NT2/D1 (cell line): ENCODE measurements around the gene RSPH10B2.
"Not testable (repeated sequence)": the region's sequence is repeated elsewhere in the genome, so short reads cannot be mapped to it uniquely, and the experiment has no call there.

Source experiments
- DNase-seq: peaks from one replicate; pipeline ENCODE4 v3.0.0-alpha.2; 2011; ENCODE audit warnings: low read depth, low spot score
- H3K27me3 ChIP-seq: 2 replicates; pipeline ENCODE4 v1.6.0; 2011; ENCODE audit warnings: mild to moderate bottlenecking; ENCODE audit not compliant: insufficient read length, insufficient read depth
- H3K36me3 ChIP-seq: 2 replicates; pipeline ENCODE4 v1.6.1; 2011; ENCODE audit warnings: mild to moderate bottlenecking, low read length, mixed read lengths; ENCODE audit not compliant: insufficient read depth, insufficient read length
- H3K4me1 ChIP-seq: 2 replicates; pipeline ENCODE4 v1.5.1; 2011; ENCODE audit not compliant: insufficient read depth, insufficient read length
- H3K4me3 ChIP-seq: 2 replicates; pipeline ENCODE4 v1.5.1; 2011; ENCODE audit warnings: low read depth; ENCODE audit not compliant: insufficient read length
- H3K9ac ChIP-seq: 2 replicates; pipeline ENCODE4 v1.6.0; 2011; ENCODE audit warnings: low read depth; ENCODE audit not compliant: insufficient read length
- H3K9me3 ChIP-seq: 2 replicates; pipeline ENCODE4 v1.5.1; 2011; ENCODE audit warnings: mild to moderate bottlenecking, low read length; ENCODE audit not compliant: insufficient read depth
- SUZ12 ChIP-seq: IDR thresholded peaks from 2 replicates; pipeline ENCODE4 v1.6.1; 2011; ENCODE audit not compliant: insufficient read length, insufficient read depth; ENCODE audit errors: extremely low read depth
- YY1 ChIP-seq: IDR thresholded peaks from 2 replicates; pipeline ENCODE4 v1.6.1; 2011; ENCODE audit not compliant: insufficient read length, insufficient read depth
- ZNF274 ChIP-seq: IDR thresholded peaks from 2 replicates; pipeline ENCODE4 v1.6.1; 2011; ENCODE audit warnings: mild to moderate bottlenecking, low read depth, low read length

RSPH10B2 gene

DNA sequence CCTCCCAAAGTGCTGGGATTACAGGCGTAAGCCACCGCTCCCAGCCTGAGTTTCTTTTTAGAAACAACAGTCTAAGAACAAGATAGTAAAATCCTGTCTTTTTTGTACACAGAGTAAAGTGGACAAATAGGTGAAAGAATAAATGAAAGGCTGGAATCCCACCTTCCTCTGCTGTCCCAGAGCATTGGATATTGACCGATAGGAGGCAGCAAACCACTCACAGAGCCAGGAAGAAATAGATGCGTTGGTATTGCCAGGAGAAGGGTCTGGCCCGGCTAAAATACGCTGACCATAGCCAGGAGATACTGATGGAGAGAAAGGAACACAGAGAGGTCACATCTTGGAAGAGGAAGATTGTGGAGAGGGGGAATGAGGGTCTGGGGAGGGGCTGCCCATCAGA lies 35.8 kb upstream of the RSPH10B2 start:
- Histone ChIP-seq H3K27me3 (no peaks in the 10 kb centered on the region), H3K9ac (no peak overlapping the region), H3K4me1 (no peaks in the 10 kb centered on the region), H3K4me3 (no peak overlapping the region), H3K36me3 (no peaks in the 10 kb centered on the region), H3K9me3 (no peaks in the 10 kb centered on the region)
- TF ChIP-seq SUZ12 (no peak), ZNF274 (no peak), YY1 (no peak)
- no peak for DNase-seq

DNA sequence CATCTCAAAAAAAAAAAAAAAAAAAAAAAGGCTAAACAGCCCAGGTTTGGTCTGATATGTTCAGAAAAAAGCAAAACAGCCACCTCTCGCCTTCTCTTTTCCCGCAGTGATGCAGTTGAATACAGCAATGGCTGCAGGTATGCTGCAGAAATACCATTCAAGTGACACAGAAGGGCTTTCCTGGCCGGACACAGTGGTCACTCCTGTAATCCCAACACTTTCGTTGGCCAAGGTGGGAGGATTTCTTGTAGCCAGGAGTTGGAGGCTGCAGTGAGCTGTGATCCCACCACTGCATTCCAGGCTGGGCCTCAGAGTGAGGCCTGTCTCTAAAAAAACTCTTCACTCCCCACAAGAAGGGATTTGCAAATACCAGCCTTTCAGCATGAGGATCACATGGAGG lies 29.6 kb upstream of the RSPH10B2 start:
- not testable (repeated sequence) for H3K27me3 ChIP-seq, H3K4me1 ChIP-seq, DNase-seq, H3K9ac ChIP-seq, H3K36me3 ChIP-seq, H3K4me3 ChIP-seq, H3K9me3 ChIP-seq

DNA sequence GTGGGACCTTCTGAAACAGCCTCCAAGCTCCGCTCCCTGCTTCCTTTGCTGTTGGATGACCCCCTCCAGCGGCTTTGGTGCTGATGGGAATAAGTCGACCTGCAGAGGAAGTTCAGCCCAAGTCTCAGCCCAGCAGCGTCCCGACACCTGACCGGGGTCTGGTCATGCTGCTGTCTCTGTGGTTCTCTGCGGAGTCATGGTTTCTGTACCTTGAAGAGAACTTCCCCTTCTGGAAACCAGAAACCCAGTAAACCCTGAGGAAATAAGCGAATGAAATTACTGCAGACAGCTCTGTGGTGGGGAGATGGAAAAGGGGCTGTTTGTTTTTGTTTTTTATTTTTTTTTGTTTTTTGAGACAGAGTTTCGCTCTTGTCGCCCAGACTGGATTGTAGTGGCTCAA lies 28.9 kb upstream of the RSPH10B2 start:
- Histone ChIP-seq H3K27me3 (no peaks in the 10 kb centered on the region), H3K36me3 (no peaks in the 10 kb centered on the region), H3K4me3 (no peak overlapping the region), H3K4me1 (peaks cover 7% of the 10 kb centered on the region), H3K9me3 (no peaks in the 10 kb centered on the region), H3K9ac (no peak overlapping the region)
- DNase-seq, result no peak
- TF ChIP-seq YY1 (no peak), SUZ12 (no peak), ZNF274 (no peak)

DNA sequence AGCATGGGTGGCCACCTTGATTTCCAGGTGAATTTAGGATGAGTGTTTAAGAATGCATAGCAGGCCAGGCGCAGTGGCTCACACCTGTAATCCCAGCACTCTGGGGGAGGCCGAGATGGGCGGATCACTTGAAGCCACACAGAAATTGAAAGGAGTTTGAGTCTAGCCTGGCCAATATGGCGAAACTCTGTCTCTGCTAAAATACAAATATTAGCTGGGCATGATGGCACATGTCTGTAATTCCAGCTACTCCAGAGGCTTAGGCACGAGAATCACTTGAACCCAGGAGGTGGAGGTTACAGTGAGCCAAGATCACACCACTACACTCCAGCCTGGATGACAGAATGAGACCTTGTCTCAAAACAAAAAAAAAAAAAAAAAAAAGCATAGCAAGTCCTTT lies 27.6 kb upstream of the RSPH10B2 start:
- not testable (repeated sequence) for H3K4me1 ChIP-seq, DNase-seq, H3K27me3 ChIP-seq, H3K9me3 ChIP-seq, H3K4me3 ChIP-seq, H3K9ac ChIP-seq, H3K36me3 ChIP-seq

DNA sequence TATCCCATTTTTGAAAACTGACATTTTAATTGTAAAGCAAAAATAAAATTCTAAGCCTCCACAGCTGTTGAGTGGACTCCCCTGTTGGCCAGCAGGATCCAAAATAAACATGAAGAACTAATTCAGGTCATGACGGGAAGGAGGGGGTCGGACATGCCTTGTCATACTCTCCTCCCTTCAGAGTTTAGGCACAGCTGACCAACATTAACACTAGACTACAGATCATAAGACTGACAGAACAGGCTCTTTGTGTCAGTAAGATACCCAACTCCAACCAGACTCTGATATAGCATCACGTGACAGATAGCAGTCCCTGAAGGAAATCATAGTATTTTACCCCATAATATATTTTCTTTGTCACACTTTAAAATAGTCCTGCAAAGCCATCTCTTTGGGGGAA lies 26.2 kb upstream of the RSPH10B2 start:
- Histone ChIP-seq H3K4me3 (no peak overlapping the region), H3K27me3 (no peaks in the 10 kb centered on the region), H3K4me1 (peaks cover 7% of the 10 kb centered on the region), H3K9me3 (no peaks in the 10 kb centered on the region), H3K9ac (no peak overlapping the region), H3K36me3 (peaks cover 5% of the 10 kb centered on the region)
- TF ChIP-seq ZNF274 (no peak), YY1 (no peak), SUZ12 (no peak)
- DNase-seq, result no peak

DNA sequence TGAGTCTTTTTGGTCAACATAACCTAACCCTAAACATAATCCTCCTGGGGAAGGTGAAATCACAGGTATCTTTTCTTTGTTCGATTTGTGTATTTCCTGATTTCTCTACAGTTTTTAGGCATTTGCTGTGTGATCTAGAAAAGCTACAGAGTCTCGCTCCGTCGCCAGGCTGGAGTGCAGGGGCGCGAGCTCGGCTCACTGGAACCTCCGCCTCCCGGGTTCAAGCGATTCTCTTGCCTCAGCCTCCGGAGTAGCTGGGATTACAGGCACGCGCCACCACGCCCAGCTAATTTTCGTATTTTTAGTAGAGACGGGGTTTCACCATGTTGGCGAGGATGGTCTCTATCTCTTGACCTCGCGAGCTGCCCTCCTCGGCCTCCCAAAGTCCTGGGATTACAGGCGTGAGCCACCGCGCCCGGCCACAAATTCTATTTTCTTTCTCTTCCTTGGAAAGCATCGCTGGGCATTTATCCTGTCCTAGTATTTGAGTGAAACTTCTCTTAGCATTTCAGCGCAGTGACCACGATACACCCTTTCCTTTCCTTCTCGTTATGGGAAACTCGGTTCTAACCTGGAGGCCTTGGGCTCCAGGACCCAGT lies 24.9 kb upstream of the RSPH10B2 start:
- not testable (repeated sequence) for DNase-seq, H3K27me3 ChIP-seq, H3K4me1 ChIP-seq, H3K9me3 ChIP-seq, H3K9ac ChIP-seq
- H3K4me3 ChIP-seq, result peak overlapping the region; percentile 94
- peaks cover 18% of the 10 kb centered on the region for H3K36me3 ChIP-seq

DNA sequence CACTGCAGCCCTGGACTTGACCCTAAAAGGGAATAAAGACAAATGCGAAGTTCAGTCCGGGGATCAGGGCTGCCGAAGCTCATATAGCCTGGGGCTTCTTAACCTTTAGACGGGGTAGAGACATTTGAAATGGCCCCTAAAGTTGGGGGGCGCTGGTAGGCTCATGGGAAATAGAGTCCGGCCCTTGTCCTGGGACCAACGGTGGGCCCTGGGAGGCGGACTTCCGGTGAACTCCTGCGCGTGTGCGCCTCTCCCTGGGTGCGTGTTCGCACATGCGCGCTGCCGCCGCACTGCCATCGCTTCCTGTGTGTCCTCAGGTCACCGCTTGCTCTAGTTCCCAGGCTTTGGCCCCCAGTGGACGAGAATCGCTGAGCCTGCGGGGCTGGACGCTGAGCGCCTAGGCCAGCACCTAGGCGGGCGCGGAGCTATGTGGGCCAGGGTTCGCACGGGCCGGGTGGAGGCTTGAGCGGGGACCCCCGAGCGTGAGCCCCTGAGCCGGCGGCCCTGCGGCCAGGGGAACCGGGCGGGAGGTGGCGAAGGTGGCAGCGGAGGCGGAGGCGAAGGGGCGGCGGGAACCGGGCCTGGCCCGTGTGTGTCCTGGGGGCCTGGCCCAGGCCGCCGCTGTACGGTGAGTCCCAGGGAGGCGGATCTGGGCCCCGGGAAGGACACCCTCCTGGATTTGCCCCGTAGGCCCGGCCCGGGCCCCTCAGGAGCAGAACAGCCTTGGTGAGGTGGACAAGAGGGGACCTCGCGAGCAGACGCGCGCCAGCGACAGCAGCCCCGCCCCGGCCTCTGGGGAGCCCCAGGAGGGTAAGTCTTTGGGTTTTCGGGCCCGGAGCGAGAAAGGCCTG lies 24.2 kb upstream of the RSPH10B2 start:
- Histone ChIP-seq H3K4me1 (peaks cover 7% of the 10 kb centered on the region), H3K9ac (peak overlapping the region; percentile 98), H3K4me3 (peak overlapping the region; percentile 94), H3K27me3 (no peaks in the 10 kb centered on the region), H3K9me3 (no peaks in the 10 kb centered on the region), H3K36me3 (peaks cover 24% of the 10 kb centered on the region)
- DNase-seq, result peak; percentile 97
- TF ChIP-seq YY1 (peak; percentile 27), ZNF274 (no peak), SUZ12 (no peak)

DNA sequence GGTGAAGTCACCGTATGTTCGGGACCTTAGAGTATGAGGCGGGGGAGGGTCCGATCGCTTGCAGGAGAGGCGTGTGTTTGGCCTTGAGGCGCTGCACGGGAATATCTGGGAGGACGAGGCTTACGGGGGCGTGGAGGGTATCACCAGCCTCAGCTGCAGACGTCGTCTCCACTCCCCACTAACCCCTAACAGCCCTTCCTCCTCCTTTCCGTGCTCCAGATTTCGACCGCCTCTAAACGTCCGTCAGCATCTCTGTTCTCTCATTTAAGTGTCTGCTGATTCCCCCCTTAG lies 23.6 kb upstream of the RSPH10B2 start:
- Histone ChIP-seq H3K4me3 (peak overlapping the region; percentile 94), H3K36me3 (peaks cover 30% of the 10 kb centered on the region), H3K9me3 (no peaks in the 10 kb centered on the region), H3K9ac (peak overlapping the region; percentile 98), H3K27me3 (no peaks in the 10 kb centered on the region), H3K4me1 (peaks cover 2% of the 10 kb centered on the region)
- no peak for DNase-seq
- TF ChIP-seq ZNF274, result no peak
- TF ChIP-seq SUZ12, result no peak
- no peak for TF ChIP-seq YY1

DNA sequence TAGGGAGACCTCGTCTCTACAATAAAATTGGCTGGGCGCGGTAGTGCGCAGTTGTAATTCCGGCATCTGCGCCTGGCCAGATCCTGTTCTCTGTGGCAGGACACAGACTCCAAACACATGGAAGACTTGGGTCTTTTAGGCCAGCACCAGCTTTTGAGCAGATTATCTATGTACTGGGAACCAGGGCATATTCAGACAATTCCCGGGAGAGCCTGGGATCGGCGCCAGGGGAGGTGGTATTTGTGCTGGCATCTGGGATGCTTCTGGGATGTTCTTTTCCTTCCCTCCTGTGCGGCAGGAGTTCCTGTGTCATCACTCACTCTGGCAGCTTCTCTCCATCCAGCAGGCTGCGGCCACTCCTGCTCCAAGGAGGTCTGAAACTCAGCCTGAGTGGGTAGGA lies 15.5 kb upstream of the RSPH10B2 start:
- H3K36me3 ChIP-seq, result peaks cover 46% of the 10 kb centered on the region
- not testable (repeated sequence) for H3K4me1 ChIP-seq, H3K9ac ChIP-seq, H3K9me3 ChIP-seq, H3K4me3 ChIP-seq, DNase-seq, H3K27me3 ChIP-seq

DNA sequence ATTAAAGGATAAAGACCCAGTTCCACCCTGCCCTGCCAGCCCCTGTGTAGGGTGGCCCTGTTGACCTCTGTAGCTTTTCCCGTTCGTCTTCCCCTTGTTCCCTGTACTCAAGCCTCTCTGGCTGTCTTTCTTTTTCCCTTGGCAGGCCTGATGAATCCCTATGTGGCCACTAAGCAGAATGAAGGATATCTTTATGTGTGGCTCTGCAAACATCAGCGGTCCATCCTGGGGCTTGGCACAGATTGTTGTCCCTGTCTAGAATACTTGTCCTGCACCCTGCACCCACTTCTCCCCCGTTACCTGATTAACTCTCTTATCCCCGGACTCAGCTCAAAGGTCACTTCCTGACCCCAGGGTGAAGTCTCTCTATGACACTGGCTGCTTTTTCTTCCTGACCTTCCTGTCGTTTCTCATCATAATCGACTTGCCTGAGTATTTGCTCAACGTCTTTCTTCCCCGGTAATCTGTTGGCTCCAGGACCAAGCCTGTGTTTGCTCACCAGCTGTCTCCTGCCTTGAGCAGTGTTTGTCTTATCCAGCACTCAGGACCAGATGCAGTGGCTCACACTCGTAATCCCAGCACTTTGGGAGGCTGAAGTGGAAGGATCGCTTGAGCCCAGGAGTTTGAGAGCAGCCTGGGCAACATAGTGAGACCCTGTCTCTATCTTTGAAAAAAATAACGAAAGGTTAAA lies 9.3 kb upstream of the RSPH10B2 start:
- H3K9ac ChIP-seq, DNase-seq: not testable (repeated sequence)

DNA sequence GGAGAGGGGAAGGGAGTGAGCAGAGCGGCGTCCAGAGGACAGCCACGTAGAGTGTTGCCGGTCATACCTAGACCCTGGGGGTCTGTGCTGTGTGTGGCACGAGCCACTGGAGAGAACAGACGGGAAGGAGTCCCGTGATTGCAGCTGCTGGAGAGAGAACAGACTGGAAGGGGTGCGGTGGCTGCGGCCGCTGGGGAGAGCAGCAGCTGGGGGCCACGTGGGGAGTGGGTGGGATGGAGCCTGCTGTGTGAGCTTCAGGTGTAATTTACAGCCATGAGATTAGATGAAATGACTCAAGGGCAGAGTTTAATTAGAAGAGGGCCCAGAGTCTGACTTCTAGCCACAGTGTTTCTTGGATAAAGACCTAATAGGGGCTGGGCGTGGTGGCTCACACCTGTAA lies 4.6 kb upstream of the RSPH10B2 start:
- not testable (repeated sequence) for DNase-seq, H3K36me3 ChIP-seq, H3K4me1 ChIP-seq, H3K27me3 ChIP-seq, H3K4me3 ChIP-seq, H3K9me3 ChIP-seq, H3K9ac ChIP-seq

More for the DNA sequence above, 9.3 kb upstream of the RSPH10B2 start:
- H3K4me1 ChIP-seq, H3K9me3 ChIP-seq, H3K4me3 ChIP-seq, H3K27me3 ChIP-seq, H3K36me3 ChIP-seq: not testable (repeated sequence)
